Keratinocyte (primary cell): Measurements from ENCODE around the gene LSM3.

Source experiments
- CTCF ChIP-seq, 3 experiments: IDR thresholded peaks in 1 of 3; conservative IDR thresholded peaks in 1 of 3; optimal IDR thresholded peaks in 1 of 3; 2 replicates in 2 of 3; 3 replicates in 1 of 3; pipeline versions ENCODE3 to v1.5.1; 2011; ENCODE audit warnings: low read length in 3 of 3, mild to moderate bottlenecking in 3 of 3, moderate library complexity in 2 of 3, control low read depth in 1 of 3, inconsistent platforms in 1 of 3; ENCODE audit not compliant: insufficient read depth in 2 of 3; ENCODE audit errors: extremely low read depth in 1 of 3
- EZH2 ChIP-seq: IDR thresholded peaks from one replicate; pipeline ENCODE4 v1.6.1; 2012; ENCODE audit warnings: inconsistent platforms, mild to moderate bottlenecking, low read length, moderate library complexity

GRCh38 chr3:14140668-14141067 is 37.9 kb upstream of the LSM3 start:
- TF ChIP-seq CTCF (optimal IDR thresholded peaks at IDR 0.05 in 1 of 3, IDR thresholded peaks at IDR 0.05 in 1 of 3, conservative IDR thresholded peaks at IDR 0.05 in 1 of 3; ENCODE audit: extremely low read depth in 1 of 3, insufficient read depth in 2 of 3, low read length in 3 of 3) (no peak), EZH2 (no peak)
